ENCODE measurements around the gene NCS1.

Gene NCS1

GRCh38 chr9:130195638-130196037, 23.4 kb downstream of the NCS1 start:
- no peak for DNase-seq

- DNase-seq, result peak; percentile 60
Observed at GRCh38 chr9:130196643-130197042, 24.4 kb downstream of the NCS1 start.

DNA sequence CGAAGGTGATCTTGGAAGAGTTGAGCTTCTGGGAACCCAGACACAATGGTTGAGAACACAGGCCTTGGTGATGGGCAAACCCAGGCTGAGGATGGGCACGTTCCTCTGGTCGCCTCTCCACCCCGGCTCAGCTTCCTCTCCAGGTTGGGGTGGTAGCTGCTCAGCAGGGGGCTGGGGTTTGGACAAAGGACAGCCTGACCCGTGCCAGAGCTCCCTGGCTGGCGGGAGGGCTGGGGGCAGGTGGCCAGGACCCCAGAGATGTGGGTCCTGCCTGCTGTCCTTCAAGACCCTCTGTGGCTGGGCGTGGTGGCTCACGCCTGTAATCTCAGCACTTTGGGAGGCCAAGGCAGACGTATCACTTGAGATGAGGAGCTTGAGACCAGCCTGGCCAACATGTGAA, 25.2 kb downstream of the NCS1 start:
- no peak for DNase-seq

DNA sequence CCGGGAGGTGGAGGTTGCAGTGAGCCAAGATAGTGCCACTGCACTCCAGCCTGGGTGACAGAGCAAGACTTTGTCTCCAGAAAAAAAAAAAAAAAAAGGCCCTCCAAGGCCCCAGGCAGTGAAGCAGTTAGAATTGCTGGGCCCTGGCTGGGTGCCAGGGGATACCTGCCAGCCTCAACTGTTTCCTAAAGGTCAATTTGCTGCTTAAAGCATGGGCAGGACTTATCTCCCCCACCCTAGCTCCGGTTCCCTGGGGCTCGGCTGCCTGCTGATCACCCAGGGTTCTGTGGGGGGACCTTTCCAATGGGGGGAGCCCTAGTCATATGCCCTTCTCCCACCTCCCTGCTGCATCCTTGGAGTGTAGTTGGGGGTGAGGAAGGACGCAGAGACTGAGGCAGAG, 25.7 kb downstream of the NCS1 start:
- DNase-seq, result peak; percentile 11

- no peak for DNase-seq
Observed at GRCh38 chr9:130198501-130199179, 26.4 kb downstream of the NCS1 start.

DNA sequence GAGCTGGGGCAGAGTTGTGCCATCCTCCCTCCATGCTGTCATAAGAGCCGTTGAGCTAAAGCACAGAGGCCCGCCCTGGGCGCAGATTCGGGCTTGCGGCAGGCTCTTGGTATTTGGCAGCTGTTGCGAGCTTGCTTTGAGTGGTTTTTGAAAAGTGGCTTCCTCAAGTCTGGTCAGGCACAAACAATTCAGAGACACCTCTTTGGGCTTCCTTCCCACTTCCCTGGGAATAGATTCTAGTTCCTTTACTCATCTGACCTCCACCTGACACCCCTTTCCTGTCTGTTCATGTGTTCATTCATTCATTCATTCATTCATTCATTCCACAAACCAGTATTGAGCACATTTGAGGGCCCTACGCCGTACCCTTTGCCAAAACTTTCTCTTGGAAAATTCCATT, 27.4 kb downstream of the NCS1 start:
- no peak for DNase-seq

DNA sequence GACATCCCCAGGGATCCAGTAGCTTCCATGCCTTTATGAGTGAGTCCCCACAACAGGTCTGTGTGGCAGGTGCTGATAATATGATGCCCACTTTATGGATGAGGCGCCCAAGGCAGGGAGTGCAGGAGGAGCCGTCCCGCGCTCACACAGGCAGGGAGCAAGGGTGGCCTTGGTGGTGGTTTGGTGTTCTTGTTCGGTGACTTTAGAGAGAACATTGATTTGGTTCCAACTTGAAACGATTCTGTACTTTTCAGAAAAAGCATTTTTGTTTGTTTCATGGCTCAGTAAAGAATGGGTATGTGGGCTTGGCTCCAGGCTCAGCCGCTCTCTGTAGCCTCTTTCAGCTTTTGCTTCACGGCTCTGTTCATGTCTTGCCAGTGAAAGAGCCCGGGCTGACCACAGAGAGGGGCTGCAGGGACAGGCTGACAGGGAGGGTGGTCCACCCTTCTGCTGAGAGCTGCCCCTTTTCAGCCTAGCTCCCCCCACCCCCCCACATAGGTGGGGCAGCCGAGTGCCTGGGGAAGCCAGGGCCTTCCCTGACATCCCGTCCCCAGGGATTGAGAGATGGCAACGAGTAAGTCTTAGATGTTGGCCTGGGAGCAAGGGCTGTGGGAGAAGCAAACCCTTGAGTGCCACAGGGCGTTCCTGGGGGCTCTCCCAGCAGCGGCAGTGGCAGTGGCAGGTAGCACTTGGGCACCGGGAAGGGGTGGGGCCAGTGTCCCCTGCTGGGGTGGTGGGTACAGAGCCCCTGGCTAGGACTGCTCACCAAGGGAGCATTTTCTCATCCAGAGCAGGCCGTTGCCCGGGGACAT, 28.0 kb downstream of the NCS1 start:
- DNase-seq, result no peak

GRCh38 chr9:130201399-130201873, 29.2 kb downstream of the NCS1 start:
- DNase-seq, result no peak

- DNase-seq, result no peak
Observed at GRCh38 chr9:130201974-130202373, 29.8 kb downstream of the NCS1 start.

DNA sequence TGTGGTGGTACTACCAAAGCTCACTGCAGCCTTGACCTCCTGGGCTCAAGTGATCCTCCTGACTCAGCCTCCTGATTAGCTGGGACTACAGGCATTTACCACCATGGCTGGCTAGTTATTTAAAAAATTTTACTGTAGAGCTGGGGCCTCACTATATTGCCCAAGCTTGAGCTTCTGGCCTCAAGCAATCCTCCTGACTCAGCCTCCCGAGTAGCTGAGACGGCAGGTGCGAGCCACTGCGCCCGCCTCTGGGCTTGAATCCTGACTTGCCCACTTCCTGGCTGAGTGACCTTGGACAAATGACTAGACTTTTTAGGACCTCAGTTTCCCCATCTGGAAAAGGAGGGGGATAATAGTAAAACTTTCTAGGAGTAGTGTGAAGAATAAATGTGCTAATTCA, 32.1 kb downstream of the NCS1 start:
- DNase-seq, result no peak

GRCh38 chr9:130204959-130205358, 32.8 kb downstream of the NCS1 start:
- no peak for DNase-seq

DNA sequence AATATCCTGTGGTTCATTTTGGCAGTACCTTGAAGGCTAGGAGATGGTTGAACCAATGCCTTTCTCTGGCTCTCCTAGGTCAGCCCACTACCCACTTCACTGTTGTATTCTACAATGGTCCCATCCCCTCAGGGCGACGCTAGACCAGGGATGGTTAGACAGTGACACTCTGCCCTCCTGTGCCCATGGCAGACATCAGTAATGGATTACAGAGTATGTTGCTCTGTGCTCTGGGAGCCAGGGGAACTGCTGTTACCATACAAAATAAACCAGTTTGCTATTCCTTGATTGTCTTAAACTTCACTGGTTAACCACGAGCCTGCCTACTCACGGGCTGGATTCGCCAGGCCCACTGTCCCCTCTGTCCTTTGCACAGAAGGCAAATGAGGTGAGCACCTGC, 33.7 kb downstream of the NCS1 start:
- DNase-seq, result no peak

GRCh38 chr9:130206579-130206978, 34.4 kb downstream of the NCS1 start:
- no peak for DNase-seq

- DNase-seq, result no peak
Observed at GRCh38 chr9:130207241-130207992, 35.2 kb downstream of the NCS1 start.

DNA sequence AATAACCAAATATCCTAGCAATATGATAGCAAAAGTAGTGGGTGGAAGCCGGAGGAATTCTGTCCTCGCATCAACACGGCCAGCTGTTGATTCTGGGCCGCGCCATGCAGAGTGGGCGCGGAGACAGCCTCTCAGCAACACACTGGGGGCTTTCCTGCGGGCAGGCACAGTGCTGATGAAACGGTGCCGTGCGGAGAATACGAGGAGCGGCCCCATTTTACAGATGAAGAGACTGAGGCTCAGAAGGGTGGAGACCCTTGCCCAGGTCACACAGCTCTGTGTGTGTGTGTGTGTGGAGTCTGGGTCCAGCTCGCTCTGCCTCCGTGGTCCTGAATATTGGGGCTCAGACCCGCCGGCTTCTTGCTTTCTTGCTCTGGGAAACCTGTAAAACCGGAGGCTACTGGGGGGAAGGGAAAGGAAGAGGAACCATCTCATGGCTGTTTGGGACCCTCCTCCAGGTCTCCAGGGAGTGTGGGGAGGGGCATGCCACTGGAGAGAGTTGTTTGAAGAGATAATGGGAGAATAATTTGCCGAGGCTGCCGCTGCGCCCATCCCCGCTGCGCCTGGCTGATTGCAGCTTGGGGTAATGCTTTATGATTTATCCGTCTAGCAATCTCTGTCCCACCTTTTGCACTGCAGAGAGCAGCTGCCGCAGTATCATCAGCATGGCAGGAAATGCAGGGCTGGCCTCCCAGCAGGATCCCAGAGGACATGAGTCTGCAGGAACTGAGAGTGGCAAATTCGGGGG, 36.6 kb downstream of the NCS1 start:
- peak; percentile 82 for DNase-seq

DNA sequence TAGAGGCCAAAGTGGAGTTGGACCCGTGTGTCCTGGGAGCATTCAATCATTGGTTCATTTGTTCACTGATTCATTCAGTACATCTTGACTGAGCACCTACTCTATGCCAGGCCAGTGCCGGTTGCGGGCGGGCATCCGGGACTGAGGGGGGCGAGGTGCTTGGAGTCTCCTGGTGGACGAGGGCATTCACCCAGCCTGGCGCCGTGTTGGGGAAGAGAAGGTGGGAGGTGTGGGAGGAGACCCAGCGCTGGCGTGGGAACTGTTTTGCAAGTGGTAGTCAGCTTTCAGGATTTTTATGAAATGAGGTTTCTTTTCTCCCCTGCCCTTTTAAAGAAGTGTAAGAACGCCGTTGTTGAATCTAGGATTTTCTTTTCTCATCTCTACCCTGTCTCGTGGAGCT, 37.2 kb downstream of the NCS1 start:
- no peak for DNase-seq

DNA sequence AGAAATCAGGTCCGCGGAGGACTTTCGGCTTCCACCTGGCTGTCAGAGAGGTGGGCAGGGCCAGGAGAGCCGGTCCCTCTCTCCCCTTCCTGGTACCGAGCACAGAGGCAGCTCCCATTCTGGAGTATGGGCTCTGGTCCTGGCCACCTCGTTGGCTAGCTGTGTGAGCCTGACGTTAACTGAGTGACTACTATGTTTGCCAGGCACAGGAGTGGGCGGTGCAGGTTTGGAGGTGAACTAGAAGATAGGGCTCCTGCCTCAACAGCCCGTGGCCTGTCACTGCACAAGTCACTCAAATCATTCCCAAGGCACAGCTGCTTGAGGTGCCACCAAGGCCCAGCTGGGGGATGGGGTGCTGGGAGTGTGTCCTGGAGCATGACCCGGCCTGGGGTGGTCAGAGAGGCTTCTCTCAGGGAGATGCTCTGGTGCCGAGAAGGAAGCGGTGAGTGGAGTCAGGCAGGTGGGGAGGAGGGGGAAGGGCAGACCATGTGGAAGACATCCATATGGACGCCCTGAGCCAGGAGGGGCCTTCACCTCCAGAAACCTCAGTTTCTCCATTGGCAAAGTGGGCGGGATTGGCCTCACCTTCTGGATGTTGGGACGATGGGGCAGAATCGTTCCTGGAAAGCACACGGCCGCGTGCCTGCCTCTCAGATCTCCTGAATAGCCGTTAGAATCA, 39.5 kb downstream of the NCS1 start:
- DNase-seq, result no peak

- no peak for DNase-seq
Observed at GRCh38 chr9:130212543-130213297, 40.5 kb downstream of the NCS1 start.

DNA sequence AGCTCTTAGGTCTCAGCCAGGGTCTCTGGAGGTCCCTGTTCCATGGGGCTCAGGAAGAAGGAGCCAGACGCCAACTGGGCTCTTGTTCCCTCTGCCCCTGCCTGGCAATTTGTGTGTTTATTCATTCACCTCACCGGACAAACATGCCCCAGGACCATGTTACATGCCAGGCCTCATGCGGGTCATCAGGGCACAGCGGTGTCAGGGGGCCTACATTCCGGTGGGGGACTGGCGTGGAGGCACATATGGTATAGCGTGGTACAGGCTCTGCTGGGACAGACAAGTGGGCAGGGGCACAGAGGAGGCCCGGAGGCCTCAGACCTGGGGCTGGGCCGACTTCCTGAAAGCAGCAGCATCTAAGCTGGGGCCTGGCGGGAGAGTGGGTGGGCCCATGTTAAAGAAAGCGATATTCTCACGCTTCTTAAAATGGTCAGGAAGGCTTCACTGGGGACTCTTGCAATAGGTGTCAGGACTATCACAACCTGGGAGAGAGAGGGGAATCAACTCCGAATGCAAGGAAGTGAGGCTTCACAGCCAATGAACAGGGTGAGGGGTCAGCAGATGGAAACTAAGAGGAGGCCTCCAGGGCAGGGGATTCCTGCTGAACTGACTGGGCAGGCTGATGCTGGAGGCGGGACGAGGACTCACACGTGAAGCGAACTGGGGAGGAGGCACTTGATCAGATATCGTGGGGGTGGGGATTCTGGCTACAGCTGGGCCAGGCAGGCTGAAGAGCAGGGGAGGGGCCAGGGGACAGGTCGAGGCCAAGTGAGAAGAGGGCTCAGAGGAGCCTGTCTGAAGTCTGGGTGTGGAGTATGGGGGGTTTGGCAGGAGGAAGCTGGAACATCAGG, 41.9 kb downstream of the NCS1 start:
- no peak for DNase-seq

GRCh38 chr9:130214776-130215340, 42.7 kb downstream of the NCS1 start:
- no peak for DNase-seq
